Stimulated activated CD8-positive, alpha-beta memory T cell treated with anti-CD3 and anti-CD28 coated beads, Interleukin-15, amount 100 ng/mL, for 48 hours (primary cell): ENCODE measurements around the gene TMED5.

ENCODE experiments used
- DNase-seq, 2 donors: peaks; one replicate each; pipeline ENCODE4 v3.0.0-alpha.2; 2020; ENCODE audit warnings: low read depth in 2 of 2

TMED5 gene

GRCh38 chr1:93123201-93123783, 56.9 kb downstream of the TMED5 start:
- DNase-seq: no peak

- no peak for DNase-seq
These were observed 59.6 kb downstream of the TMED5 start for GRCh38 chr1:93120614-93121013.

- DNase-seq: no peak
These were observed 65.8 kb downstream of the TMED5 start for GRCh38 chr1:93114391-93114790.

GRCh38 chr1:93113127-93113526, 67.1 kb downstream of the TMED5 start:
- DNase-seq: no peak

- DNase-seq: no peak
These were observed 68.7 kb downstream of the TMED5 start for GRCh38 chr1:93111561-93111960.

- DNase-seq: no peak
These were observed 69.1 kb downstream of the TMED5 start for GRCh38 chr1:93111065-93111464.

GRCh38 chr1:93109578-93109977, 70.6 kb downstream of the TMED5 start:
- no peak for DNase-seq

- DNase-seq: no peak
These were observed 71.9 kb downstream of the TMED5 start for GRCh38 chr1:93108335-93108734.

- no peak for DNase-seq
These were observed 72.8 kb downstream of the TMED5 start for GRCh38 chr1:93107395-93107794.

- no peak for DNase-seq
These were observed 74.0 kb downstream of the TMED5 start for GRCh38 chr1:93106226-93106625.

- DNase-seq: no peak
These were observed 78.1 kb downstream of the TMED5 start for GRCh38 chr1:93102142-93102541.
